Tibial artery (tissue), 4 donors: ENCODE measurements around the gene TDRD10.

Experiments
- DNase-seq, 2 donors: peaks; one replicate each; pipeline ENCODE4 v3.0.0-alpha.2; 2019
- H3K27ac ChIP-seq, 2 donors: fragments of 200-600 bp; sonication (generic) in 1 of 2; 1 replicate in 1 of 2; 2 replicates in 1 of 2; pipeline ENCODE4 v1.5.1; 2018 to 2019; ENCODE audit warnings: mild to moderate bottlenecking in 1 of 2
- H3K27me3 ChIP-seq, 2 donors: fragments of 200-600 bp; sonication (generic) in 1 of 2; one replicate each; pipeline versions ENCODE4 v1.5.1 to v1.6.0; 2016 to 2019
- H3K36me3 ChIP-seq, 3 donors: fragments of 200-600 bp; sonication (generic) in 2 of 3; one replicate each; pipeline ENCODE4 v1.5.1; 2016 to 2019; ENCODE audit warnings: mild to moderate bottlenecking in 2 of 3
- H3K4me1 ChIP-seq, 4 donors: fragments of 200-600 bp; sonication (generic) in 2 of 4; 1 replicate in 3 of 4; 2 replicates in 1 of 4; pipeline ENCODE4 v1.5.1; 2016 to 2019
- H3K4me3 ChIP-seq, 2 donors: fragments of 200-600 bp; sonication (generic) in 1 of 2; 1 replicate in 1 of 2; 2 replicates in 1 of 2; pipeline ENCODE4 v1.5.1; 2018 to 2019; ENCODE audit warnings: mild to moderate bottlenecking in 2 of 2
- H3K9me3 ChIP-seq, 3 donors: fragments of 200-600 bp; sonication (generic) in 1 of 3; one replicate each; pipeline ENCODE4 v1.5.1; 2016 to 2019
- intact Hi-C: fragments of 100-400 bp; cut with DNase I; formaldehyde crosslinking; loops from one replicate; pipeline ENCODE4 v1.15.0; 2023; ENCODE audit warnings: low total_unique reads
- TF ChIP-seq, protein P1 (sequence below), 2 experiments: fragments of 200-600 bp in 1 of 2; fragments of 450-650 bp in 1 of 2; IDR thresholded peaks; one replicate each; pipeline ENCODE4 v1.5.1; 2017 to 2019; ENCODE audit warnings: antibody characterized with exemption in 2 of 2, mild to moderate bottlenecking in 1 of 2, moderate library complexity in 1 of 2

The TDRD10 gene

DNA sequence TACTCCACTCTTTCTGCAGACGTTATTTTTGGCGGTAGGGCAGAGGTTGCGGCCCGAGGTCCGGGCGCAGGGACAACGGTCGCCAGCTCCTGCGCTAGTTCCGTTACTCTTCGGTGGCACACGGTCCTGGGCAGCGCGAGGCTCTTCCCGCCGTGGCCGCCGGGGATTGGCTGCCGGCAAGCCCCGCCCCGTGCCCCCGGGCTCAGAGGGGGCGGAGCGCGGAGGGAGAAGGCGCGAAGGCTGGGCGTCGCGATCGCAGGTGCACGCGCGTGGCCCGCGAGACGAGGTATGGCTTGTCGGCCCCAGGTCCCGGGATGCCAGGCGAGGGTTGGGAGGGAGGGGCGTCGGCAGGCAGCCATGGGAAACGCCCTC is 711 bp downstream of the TDRD10 start:
- Histone ChIP-seq H3K27ac (no peak overlapping the region), H3K9me3 (peaks cover 0 to 7% (median 3%) of the 10 kb centered on the region in 3 donors), H3K4me3 (peak overlapping the region; percentile 41 to 54), H3K27me3 (peaks cover 0 to 71% of the 10 kb centered on the region in 2 donors), H3K36me3 (no peaks in the 10 kb centered on the region), H3K4me1 (peaks cover 0 to 17% (median 11%) of the 10 kb centered on the region in 4 donors)
- intact Hi-C loops = no loop called here
- TF ChIP-seq, protein P1, sequence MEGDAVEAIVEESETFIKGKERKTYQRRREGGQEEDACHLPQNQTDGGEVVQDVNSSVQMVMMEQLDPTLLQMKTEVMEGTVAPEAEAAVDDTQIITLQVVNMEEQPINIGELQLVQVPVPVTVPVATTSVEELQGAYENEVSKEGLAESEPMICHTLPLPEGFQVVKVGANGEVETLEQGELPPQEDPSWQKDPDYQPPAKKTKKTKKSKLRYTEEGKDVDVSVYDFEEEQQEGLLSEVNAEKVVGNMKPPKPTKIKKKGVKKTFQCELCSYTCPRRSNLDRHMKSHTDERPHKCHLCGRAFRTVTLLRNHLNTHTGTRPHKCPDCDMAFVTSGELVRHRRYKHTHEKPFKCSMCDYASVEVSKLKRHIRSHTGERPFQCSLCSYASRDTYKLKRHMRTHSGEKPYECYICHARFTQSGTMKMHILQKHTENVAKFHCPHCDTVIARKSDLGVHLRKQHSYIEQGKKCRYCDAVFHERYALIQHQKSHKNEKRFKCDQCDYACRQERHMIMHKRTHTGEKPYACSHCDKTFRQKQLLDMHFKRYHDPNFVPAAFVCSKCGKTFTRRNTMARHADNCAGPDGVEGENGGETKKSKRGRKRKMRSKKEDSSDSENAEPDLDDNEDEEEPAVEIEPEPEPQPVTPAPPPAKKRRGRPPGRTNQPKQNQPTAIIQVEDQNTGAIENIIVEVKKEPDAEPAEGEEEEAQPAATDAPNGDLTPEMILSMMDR (IDR thresholded peaks at IDR 0.05) = no peak
- no peak for DNase-seq

DNA sequence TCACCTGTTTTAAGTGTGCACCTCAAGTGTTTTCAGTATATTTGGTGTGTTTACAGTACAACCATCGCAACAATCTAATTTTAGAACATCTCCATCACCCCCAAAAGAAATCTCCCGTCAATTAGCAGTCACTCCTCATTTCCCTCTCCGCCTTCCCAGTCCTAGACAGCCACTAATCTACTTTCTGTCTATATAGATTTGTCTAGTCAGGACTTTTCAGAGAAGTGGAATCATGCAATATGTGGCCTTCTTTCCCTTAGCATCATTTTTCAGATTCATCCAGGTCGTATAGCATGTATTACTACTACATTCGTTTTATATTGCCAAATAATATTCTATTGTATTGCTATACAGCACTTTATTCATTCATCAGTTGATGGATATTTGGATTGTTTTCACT is 1.9 kb downstream of the TDRD10 start:
- Histone ChIP-seq H3K36me3 (no peaks in the 10 kb centered on the region), H3K4me1 (peaks cover 0 to 17% (median 11%) of the 10 kb centered on the region in 4 donors), H3K9me3 (peaks cover 0 to 7% (median 3%) of the 10 kb centered on the region in 3 donors), H3K4me3 (no peak overlapping the region), H3K27me3 (peaks cover 0 to 70% of the 10 kb centered on the region in 2 donors), H3K27ac (no peak overlapping the region)
- intact Hi-C loops = no loop called here
- TF ChIP-seq, protein P1 (IDR thresholded peaks at IDR 0.05) = no peak
- no peak for DNase-seq

GRCh38 chr1:154512760-154513159 is 10.7 kb downstream of the TDRD10 start:
- H3K27ac ChIP-seq = no peak overlapping the region
- no peak overlapping the region for H3K4me3 ChIP-seq
- intact Hi-C loops = no loop called here
- DNase-seq = no peak
- TF ChIP-seq, protein P1 (IDR thresholded peaks at IDR 0.05) = no peak
- H3K36me3 ChIP-seq = no peaks in the 10 kb centered on the region
- no peaks in the 10 kb centered on the region for H3K4me1 ChIP-seq
- H3K9me3 ChIP-seq = no peaks in the 10 kb centered on the region
- peaks cover 0 to 42% of the 10 kb centered on the region in 2 donors for H3K27me3 ChIP-seq

DNA sequence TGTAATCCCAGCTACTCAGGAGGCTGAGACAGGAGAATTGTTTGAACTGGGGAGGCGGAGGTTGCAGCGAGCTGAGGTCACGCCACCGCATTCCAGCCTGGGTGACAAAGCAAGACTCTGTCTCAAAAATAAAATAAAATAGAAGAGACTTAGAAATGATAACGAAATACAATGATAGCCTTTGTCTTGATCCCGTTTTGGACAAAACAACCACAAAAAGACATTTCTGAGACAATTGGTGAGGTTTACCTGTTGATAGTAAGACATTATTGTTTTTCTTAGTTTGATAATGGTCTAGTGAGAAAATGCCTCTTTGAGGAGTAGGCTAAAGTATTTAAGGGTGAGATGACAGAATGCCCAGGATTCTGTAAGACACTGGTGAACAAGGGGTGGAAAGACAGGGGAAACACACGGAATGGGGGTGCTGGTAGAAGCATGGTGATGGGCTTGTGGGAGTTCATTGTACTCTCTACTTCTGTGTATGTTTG is 12.1 kb downstream of the TDRD10 start:
- TF ChIP-seq, protein P1 (IDR thresholded peaks at IDR 0.05) = no peak
- intact Hi-C loops = no loop called here

DNA sequence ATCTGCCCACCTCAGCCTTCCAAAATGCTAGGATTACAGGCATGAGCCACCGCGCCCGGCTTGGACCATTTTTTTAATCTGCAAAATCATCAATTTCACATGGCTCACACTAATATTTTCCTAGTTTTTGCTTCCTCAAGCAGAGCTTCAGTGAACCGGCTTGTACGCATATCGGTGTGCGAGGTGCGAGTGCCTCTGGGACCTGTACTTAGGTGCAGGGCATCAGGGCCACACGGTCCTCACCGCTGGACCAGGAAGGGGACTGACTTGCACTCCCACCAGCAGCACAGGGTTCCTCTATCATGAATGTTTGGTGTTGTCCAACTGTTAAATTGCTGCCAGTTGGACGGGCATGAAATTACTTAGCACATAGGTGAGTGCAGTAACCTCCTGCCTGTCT is 15.6 kb downstream of the TDRD10 start:
- intact Hi-C loops = no loop called here
- H3K4me1 ChIP-seq = no peaks in the 10 kb centered on the region
- peak in 1 of 2 donors; percentile 17 for DNase-seq
- no peak overlapping the region for H3K27ac ChIP-seq
- TF ChIP-seq, protein P1 (IDR thresholded peaks at IDR 0.05) = no peak
- H3K36me3 ChIP-seq = no peaks in the 10 kb centered on the region
- H3K9me3 ChIP-seq = no peaks in the 10 kb centered on the region
- H3K27me3 ChIP-seq = peaks cover 0 to 18% of the 10 kb centered on the region in 2 donors
- H3K4me3 ChIP-seq = no peak overlapping the region

More for the DNA sequence above, 12.1 kb downstream of the TDRD10 start:
- H3K27me3 ChIP-seq = peaks cover 0 to 33% of the 10 kb centered on the region in 2 donors
- no peaks in the 10 kb centered on the region for H3K4me1 ChIP-seq
- DNase-seq = no peak
- H3K4me3 ChIP-seq = no peak overlapping the region
- no peaks in the 10 kb centered on the region for H3K36me3 ChIP-seq
- H3K27ac ChIP-seq = no peak overlapping the region
- H3K9me3 ChIP-seq = no peaks in the 10 kb centered on the region

GRCh38 chr1:154519591-154519991 is 17.6 kb downstream of the TDRD10 start:
- TF ChIP-seq, protein P1 (IDR thresholded peaks at IDR 0.05) = no peak
- intact Hi-C loops = no loop called here
- Histone ChIP-seq H3K4me1 (no peaks in the 10 kb centered on the region), H3K27ac (no peak overlapping the region), H3K9me3 (no peaks in the 10 kb centered on the region), H3K36me3 (no peaks in the 10 kb centered on the region), H3K27me3 (peaks cover 0 to 23% of the 10 kb centered on the region in 2 donors), H3K4me3 (no peak overlapping the region)
- DNase-seq = peak in 1 of 2 donors; percentile 64
